ENCODE data around the gene THRB. TPM values are rescaled to one million over a fixed set of nuclear protein-coding genes. Genes with fewer than 3 reads are reported as not detected.

THRB gene
- total and polyA plus RNA-seq, 2 experiments from 2014 or later: 26.8 to 60.0 TPM

- Histone ChIP-seq H3K9me2 (replicated peaks; ENCODE audit: insufficient read depth) (no peaks in the 10 kb centered on the region), H3K79me2 (peaks cover 86% of the 10 kb centered on the region), H3K4me1 (ENCODE audit: insufficient read depth) (peaks cover 45% of the 10 kb centered on the region), H3K36me3 (replicated peaks; ENCODE audit: insufficient read depth, low read depth) (no peaks in the 10 kb centered on the region), H3K27me3 (no peaks in the 10 kb centered on the region), H3K9me3 (ENCODE audit: low read depth) (no peaks in the 10 kb centered on the region), H3K4me2 (no peak overlapping the region), H4K20me1 (ENCODE audit: insufficient read depth, poor library complexity, severe bottlenecking) (no peaks in the 10 kb centered on the region), H3K4me3 (no peak overlapping the region), H3K27ac (peak overlapping the region; percentile 46), H2AFZ (no peak overlapping the region)
- WGBS (ENCODE audit: low lambda C conversion rate, missing lambda C conversion rate): 93% methylated on average over 5 of the region's 5 CpGs
- DNase-seq (ENCODE audit: low spot score): no peak
- TF ChIP-seq EZH2phosphoT487 (IDR thresholded peaks at IDR 0.05; ENCODE audit: low read depth, severe bottlenecking, unreplicated experiment): no peak
- no peak for TF ChIP-seq EZH2 (IDR thresholded peaks at IDR 0.05; ENCODE audit: borderline replicate concordance)
- TF ChIP-seq CTCF (IDR thresholded peaks at IDR 0.05; ENCODE audit: poor library complexity): no peak
Measured at GRCh38 chr3:24435584-24435983, 59.1 kb downstream of the THRB start.

- H3K9me2 ChIP-seq (replicated peaks; ENCODE audit: insufficient read depth): no peaks in the 10 kb centered on the region
- H4K20me1 ChIP-seq (ENCODE audit: insufficient read depth, poor library complexity, severe bottlenecking): no peaks in the 10 kb centered on the region
- no peak overlapping the region for H3K4me3 ChIP-seq
- H2AFZ ChIP-seq: no peak overlapping the region
- TF ChIP-seq EZH2phosphoT487 (IDR thresholded peaks at IDR 0.05; ENCODE audit: low read depth, severe bottlenecking, unreplicated experiment) (no peak), EZH2 (IDR thresholded peaks at IDR 0.05; ENCODE audit: borderline replicate concordance) (no peak), CTCF (IDR thresholded peaks at IDR 0.05; ENCODE audit: poor library complexity) (no peak)
- no peaks in the 10 kb centered on the region for H3K36me3 ChIP-seq (replicated peaks; ENCODE audit: insufficient read depth, low read depth)
- DNase-seq (ENCODE audit: low spot score): no peak
- H3K9me3 ChIP-seq (ENCODE audit: low read depth): no peaks in the 10 kb centered on the region
- peak overlapping the region; percentile 46 for H3K27ac ChIP-seq
- H3K4me2 ChIP-seq: peak overlapping the region; percentile 36
- 89% methylated on average over 1 of the region's 1 CpG for WGBS (ENCODE audit: low lambda C conversion rate, missing lambda C conversion rate)
- H3K27me3 ChIP-seq: no peaks in the 10 kb centered on the region
- peaks cover 85% of the 10 kb centered on the region for H3K79me2 ChIP-seq
- H3K4me1 ChIP-seq (ENCODE audit: insufficient read depth): peaks cover 41% of the 10 kb centered on the region
Measured at GRCh38 chr3:24434651-24435050, 60.0 kb downstream of the THRB start.

GRCh38 chr3:24433838-24434591 lies 60.6 kb downstream of the THRB start:
- Histone ChIP-seq H3K36me3 (replicated peaks; ENCODE audit: insufficient read depth, low read depth) (no peaks in the 10 kb centered on the region), H3K4me1 (ENCODE audit: insufficient read depth) (peaks cover 41% of the 10 kb centered on the region), H3K4me3 (no peak overlapping the region), H4K20me1 (ENCODE audit: insufficient read depth, poor library complexity, severe bottlenecking) (no peaks in the 10 kb centered on the region), H3K9me3 (ENCODE audit: low read depth) (no peaks in the 10 kb centered on the region), H3K4me2 (peak overlapping the region; percentile 36), H3K27ac (peak overlapping the region; percentile 46), H3K9me2 (replicated peaks; ENCODE audit: insufficient read depth) (no peaks in the 10 kb centered on the region), H3K79me2 (peaks cover 83% of the 10 kb centered on the region), H2AFZ (no peak overlapping the region), H3K27me3 (no peaks in the 10 kb centered on the region)
- WGBS (ENCODE audit: low lambda C conversion rate, missing lambda C conversion rate): 57% methylated on average over 5 of the region's 5 CpGs
- TF ChIP-seq CTCF (IDR thresholded peaks at IDR 0.05; ENCODE audit: poor library complexity): no peak
- TF ChIP-seq EZH2phosphoT487 (IDR thresholded peaks at IDR 0.05; ENCODE audit: low read depth, severe bottlenecking, unreplicated experiment): no peak
- no peak for TF ChIP-seq EZH2 (IDR thresholded peaks at IDR 0.05; ENCODE audit: borderline replicate concordance)
- no peak for DNase-seq (ENCODE audit: low spot score)
